TTC549 (cell line): ENCODE results near the gene GRM7.

ENCODE experiments used
- FAIRE-seq: peaks from 2 replicates; lab custom pipeline; 2012; peaks lifted over from hg19 to GRCh38; lab: Jason Lieb, UNC

Gene GRM7

DNA sequence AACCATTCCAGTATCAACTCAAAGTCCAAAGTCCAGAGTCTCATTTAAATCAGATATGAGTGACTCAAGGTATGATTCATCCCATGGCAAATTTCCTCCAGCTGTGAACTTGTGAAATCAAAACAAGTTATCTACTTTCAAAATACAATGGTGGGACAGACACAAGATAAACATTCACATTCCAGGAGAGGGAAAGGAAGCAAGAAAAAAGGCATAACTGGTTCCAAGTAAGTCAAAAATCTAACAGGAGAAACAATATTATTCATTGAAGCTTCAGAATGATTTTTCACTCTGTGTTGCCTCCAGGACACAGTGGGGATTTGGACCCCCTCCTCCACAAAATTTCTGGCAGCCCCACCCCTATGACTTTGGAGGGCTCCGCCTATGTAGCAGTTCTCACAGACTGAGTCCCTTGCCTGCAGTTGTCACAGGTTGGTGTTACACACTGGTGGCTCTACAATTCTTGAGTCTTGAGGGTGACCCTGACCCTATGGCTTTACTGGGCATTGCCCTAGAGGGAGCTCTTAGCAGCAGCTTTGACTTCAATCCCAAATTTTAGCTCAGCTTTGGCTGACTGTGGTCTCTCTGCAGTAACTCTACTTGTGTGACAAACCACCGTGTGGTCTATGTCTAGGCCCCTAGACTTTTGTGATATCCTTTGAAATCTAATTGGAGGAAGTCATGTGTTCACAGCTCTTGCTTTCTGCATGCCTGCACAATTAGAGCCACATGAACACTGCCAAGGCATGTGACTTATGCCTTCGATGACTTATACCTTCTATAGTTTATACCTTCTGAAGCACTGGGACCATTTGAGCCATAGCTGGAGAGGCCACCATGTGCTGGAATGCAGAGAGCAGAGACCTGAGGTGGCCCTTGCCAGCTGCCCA, 644.2 kb downstream of the GRM7 start:
- FAIRE-seq: no peak

DNA sequence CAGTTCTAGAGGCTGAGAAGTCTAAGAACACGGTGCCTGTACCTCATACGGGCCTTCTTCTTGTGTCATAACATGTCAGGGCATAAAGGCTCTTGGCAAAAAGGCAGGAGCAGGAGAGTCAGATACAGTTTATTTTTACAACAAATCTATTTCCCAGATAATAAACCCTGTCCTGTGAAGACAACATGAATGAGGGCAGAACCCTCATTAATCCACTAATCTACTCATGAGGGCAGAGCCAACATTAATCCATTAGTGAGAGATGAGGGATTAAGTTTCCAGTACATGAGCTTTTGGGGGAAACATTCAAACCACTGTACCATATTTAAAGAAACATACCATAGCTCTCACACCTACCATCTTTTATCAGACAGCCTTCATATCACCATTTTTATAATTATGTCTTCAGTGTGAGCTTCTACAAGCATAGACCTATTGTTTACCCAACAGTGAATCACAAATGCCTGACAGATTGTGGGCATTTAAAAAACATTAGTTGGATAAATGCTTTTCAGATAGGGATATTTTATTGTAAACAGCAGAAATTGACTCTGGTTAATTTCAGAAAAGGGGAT, 645.8 kb downstream of the GRM7 start:
- no peak for FAIRE-seq

DNA sequence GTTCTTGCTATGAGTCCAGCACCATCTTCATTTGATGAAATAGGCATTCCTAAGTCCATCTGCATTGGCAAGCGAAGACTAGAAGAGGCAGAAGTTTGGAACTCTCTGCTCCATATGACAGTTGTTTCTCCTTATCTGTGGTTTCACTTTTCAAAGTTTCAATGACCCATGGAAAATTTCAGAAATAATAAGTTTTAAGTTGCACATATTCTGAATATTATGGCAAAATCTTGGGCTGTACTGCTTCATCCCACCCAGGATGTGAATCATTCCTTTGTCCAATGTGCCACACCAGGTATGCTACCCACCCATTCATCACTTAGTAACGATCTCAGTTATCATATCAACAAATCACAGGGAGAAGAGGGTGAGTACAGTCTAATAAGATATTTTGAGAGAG, 647.9 kb downstream of the GRM7 start:
- FAIRE-seq: no peak

DNA sequence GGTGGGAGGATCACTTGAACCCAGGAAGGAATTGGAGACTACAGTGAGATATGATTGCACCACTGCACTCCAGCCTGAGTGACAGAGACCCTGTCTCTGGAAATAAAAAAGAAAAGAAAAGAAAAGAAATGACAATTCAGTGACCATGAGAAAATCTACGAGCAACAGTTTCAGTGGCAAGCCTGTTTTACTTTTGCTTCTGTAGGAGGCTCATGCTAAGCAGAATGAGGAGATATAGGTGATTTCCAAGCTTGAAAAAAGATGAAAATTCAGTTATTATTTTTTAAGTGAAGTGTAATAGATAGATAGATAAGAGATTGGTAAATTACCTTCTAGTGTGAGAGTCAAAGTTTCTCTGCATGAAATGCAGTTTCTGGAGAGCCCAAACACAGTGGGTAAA, 651.1 kb downstream of the GRM7 start:
- FAIRE-seq: no peak

DNA sequence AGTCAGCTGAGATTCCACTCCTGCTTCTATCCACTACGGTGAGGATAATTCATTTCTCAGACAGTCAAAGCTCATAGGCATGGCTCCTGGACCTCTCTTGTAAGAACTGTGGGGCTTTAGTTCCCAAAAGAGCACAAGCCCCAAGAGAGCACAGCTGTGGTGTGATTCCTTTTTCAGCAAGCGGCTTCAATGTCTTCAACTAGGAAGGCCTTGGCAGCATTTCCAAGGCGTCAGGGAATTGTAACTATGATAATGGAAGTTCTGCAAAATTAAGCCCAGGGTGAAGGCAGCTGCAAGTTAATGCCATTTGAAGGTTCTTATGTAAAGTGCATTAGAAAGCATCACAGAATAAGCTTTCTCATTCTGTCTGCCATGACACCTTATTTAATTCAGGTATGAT, 657.1 kb downstream of the GRM7 start:
- no peak for FAIRE-seq

DNA sequence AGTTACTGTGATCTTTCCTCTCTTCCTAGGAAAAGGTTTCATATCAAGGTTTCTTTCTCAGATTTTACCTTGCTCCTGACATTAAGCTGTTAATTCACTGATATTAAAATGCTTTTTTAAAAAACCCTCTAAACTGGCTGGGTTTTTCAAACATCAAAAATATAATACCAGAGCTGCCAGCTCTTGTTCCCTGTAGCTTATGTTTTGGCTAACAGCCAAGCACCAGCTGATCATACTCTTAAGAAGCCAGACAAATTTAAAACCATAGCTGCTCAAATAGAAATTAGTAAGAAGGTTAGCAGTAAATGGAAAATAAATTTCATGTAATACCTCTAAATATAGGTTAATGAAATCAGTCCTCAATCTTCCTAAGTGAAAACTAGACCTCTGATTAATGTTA, 657.5 kb downstream of the GRM7 start:
- no peak for FAIRE-seq

DNA sequence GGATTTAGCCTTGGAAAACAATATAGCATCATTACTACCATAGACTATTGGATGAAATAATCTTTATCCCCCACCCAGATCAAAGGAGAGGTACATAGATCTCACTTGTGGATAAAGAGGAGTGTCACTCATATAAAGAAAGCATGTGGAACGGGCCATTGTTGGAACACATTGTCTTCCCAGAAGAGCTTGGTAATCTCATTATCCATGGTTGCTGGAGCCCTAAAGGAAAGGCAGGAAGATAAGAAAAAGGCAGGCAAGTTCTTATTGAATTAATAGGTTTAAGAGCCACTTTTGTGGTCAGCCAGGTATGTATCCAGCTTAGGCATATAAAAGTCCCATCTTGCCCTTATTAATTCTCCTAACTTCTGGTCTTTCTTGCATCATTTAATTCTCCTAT, 659.1 kb downstream of the GRM7 start:
- FAIRE-seq: no peak

DNA sequence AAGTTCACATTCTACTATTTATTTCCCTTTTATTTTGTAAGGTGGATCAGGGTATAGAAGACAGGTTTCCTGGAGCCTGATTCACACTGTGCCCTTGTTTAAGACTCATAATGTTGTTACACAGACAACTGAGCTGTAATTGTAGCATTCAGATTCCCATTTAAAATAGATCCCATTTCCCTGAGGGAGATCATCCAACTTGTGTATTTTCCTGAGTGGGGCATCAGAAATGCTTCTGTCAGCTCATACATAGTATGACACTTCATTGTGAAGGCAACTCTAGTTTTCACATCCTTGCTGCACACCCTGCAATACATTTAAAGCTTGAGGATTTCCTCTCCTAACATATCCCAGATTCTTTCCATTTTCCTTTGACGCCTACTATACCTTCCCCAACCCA, 659.7 kb downstream of the GRM7 start:
- no peak for FAIRE-seq

DNA sequence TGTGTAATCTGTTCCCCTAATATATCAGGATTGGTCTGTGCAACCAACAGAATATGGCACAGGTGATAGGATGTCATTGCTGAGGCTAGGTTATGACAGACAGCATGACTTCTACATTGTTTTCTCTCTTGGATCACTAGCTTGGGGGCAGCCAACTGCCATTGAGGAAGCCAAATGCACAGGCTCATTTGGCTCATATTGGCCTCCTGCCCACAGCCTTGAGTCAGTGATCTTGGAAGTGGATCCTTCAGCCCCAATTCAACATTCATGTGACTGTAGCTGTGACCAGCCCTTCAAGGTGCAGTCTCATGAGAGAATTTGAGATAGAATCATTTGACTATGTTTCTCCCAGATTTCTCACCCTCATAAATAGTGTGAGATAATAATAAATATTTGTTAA, 675.6 kb downstream of the GRM7 start:
- FAIRE-seq: no peak

DNA sequence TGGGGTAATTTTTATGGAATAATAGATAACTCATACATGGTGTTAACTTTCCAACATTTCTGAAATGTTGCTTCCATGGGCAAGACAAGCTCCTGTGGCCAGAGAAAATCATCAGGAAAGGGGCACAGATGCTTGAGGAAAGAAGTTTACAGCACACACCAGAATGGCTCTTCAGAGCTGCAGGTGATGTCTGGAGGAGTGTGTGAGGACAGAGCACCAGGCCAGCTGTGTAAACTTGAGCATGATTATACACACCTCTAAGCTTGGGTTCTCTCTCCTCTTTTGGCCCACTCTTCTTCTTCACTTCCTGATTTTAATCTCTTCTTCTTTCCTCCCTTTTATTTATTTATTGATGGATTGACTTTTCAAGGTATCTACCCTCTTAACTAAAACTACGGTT, 676.0 kb downstream of the GRM7 start:
- FAIRE-seq: no peak

DNA sequence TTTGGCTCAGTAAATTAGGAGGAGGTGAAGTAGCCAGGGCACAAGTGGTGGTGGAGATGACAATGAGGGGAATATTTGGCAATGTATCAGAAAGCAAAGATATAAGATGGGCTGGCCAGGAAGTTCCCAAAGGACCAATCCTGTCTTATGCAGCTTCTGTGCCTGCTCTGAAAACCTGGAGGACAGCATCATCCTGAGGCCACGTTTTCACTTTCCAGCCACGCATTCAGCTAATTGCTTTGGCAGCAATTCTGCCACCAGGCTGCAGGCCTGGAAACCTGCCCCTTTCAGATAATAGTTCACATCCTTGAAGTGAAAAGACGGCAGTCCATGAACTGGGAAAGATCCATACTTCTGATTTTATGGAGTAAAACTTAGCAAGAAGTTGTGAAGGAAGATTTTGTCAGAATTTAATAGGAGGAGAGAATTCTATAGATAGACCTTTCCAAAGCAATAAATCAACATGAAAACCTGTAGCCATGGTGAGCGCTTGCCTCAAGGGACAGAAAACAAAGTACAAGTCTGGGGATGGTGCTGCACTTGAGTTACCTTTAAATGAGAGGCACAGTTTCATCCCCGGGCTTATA, 682.5 kb downstream of the GRM7 start:
- FAIRE-seq: no peak

DNA sequence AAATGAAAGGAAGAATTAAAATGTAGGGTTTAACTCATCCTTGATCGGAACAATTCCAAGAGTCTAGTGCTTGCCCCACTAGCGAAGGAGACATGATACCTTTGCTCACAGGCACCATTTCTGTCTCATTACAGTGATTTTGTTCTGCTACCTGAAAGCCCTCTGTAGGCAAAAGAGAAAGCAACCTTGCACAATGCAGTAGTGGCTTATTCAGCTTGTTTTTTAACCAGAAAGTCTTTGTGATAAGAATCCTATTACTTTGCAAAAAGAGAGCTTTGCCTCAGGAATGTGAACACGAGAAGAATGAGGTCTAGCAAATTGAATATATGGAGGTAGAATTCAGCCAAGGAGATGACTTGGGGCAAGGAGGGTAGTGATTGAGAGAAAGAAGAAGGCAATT, 684.4 kb downstream of the GRM7 start:
- FAIRE-seq: no peak

DNA sequence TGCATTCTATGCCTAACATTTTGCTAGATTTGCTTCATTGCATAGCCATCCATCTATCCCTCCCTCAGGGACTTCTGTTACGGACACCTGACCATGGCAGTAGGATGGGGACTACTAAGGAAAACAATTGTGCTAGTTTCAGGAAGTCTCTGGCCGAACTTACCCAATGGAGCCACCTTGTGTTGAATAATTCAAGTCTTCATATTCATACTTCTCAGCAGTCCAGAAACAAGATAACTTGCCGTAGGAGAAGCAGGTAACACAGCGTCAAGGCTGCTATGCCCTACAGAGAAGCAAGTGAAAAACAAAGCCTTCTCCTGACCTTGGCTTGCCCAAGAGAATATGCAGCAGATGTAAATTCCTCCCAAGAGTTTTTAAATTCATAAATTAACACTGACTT, 685.3 kb downstream of the GRM7 start:
- no peak for FAIRE-seq

DNA sequence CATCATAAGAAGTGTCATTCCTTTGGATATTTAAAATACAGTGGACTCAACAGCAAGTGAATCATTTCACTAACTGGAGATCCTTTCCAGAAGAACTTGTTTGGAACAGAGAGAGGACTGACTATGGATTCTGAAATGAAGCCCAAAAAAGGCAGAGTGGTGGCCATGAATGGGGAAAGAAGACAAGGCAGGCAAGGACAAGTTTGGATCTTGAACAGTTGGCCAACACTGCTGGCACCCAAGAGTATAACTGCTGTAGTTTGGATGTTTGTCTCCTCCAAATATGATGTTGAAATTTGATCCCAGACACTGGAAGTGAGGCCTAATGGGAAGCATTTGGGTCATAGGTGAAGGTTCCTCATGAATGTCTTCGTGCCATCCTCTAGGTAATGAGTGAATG, 686.9 kb downstream of the GRM7 start:
- FAIRE-seq: no peak

DNA sequence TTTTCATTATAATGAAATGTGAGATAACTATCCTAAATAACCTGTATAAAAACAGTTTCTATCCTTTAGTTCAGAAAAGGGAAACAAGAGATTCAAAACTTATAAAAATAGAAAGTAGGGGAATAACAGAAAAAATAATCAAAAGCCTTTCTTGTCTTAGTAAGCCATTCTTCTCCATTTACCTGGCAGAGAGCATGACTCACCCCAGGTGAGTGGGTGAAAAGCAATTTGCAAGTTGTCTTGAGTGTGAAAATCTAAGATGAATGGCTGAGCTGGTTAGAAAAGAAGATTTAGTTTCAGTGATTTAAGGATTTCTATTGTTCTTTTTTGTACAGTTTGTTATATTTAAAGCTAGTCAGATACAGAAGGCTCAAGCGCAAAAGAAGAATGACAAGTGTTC, 702.0 kb downstream of the GRM7 start:
- no peak for FAIRE-seq

DNA sequence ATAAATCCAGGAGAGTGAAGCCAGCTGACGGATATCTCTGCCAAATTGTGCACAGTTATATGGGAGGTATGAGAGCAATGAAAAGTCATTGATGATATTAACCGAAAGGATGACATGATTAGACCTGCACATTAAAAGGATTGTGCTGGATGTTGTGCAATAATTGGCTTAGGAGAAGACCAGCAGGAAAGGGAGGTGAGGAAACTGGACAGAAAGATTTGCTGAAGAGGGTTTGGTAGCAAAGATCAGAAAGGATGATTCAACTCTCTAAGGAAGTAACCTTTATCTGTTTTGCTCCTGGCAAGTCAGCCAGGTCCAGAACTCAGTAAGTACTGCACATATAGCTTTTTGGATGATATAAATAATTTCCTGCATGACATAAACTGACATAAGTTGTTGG, 704.7 kb downstream of the GRM7 start:
- FAIRE-seq: no peak

DNA sequence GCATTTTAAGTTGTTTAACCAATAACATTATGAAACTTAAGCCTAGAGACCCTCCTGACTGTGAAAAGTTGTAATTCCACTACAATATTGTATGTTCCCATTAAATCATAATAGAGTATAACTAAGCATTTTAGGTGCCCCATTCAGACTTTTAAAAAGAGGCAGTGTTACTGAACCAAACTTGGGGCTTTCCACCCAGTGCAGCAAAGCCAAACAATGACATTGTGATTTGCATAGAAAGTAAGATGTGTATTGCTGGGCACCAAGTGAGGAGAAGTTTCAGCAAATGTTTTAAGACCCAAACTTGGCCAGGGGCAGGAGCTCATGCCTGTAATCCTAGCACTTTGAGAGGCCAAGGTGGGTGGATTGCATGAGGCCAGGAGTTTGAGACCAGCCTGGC, 706.2 kb downstream of the GRM7 start:
- no peak for FAIRE-seq

DNA sequence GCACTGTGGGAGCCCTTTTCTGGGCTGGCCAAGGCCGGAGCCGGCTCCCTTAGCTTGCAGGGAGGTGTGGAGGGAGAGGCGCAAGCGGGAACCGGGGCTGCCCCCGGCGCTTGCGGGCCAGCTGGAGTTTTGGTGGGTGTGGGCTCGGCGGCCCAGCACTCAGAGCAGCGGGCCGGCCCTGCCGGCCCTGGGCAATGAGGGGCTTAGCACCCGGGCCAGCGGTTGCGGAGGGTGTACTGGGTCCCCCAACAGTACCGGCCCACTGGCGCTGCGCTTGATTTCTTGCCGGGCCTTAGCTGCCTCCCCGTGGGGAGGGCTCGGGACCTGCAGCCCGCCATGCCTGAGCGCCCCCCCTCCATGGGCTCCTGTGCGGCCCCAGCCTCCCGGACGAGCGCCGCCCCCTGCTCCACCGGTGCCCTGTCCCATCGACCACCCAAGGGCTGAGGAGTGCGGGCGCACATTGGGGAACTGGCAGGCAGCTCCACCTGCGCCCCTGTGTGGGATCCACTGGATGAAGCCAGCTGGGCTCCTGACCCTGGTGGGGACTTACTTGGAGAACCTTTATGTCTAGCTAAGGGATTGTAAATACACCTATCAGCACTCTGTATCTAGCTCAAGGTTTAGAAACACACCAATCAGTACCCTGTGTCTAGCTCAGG, 707.7 kb downstream of the GRM7 start:
- no peak for FAIRE-seq

DNA sequence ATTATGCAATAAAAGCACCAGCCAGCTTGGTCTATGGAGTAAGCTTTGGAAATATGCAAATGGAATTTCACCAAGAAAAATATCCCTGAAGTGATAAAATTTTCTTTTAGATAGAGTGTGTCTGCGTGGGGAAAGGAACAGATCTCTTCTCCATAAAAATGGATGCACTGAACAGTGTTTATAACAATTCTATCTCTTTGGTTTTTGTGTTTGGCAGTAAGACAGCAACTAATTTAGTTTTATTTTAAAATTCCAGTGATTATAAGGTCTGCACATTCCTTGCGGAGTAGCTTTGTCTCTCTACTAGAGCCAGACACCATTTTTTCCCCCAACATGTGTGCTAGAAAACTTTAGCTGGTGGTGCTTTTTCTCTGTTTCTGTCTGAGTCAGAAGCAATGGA, 712.4 kb downstream of the GRM7 start:
- no peak for FAIRE-seq

DNA sequence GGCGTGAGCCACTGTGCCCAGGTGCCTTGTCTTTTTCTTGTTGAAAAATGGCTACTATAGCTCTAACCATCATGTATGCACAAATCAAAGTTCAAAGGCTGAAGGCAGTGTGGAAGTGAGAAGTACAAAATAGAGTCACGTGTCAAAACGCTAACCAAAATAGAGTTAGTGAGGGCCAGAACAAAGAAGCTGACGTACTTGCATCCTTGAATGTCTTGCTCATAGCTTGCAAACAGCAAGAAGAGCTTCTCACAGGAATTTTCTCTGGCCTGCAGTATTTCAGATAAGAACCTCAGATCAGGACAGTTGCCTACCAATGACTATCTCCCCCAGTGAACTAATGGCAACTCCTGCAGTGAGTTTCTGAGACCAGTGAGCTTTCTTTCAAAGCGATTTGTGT, 713.5 kb downstream of the GRM7 start:
- FAIRE-seq: no peak

DNA sequence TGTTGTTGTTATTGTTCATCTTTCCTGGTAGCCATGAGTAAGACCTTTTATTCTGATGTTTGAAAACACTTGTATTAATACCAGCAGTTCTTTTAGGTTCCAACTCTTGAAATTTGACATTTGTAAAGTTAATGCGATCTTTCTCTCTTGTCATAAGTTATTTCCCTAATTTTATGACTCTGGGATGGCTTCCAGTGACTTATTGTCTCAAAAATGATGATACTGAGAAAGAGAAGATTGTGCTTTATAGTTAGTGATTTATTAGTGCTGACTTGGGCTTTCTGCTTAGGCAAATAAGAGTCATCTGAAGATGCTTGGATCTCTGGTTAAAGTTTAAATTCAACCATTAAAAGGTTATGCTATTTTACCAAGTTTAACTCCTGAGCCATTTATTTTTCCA, 715.2 kb downstream of the GRM7 start:
- FAIRE-seq: no peak

DNA sequence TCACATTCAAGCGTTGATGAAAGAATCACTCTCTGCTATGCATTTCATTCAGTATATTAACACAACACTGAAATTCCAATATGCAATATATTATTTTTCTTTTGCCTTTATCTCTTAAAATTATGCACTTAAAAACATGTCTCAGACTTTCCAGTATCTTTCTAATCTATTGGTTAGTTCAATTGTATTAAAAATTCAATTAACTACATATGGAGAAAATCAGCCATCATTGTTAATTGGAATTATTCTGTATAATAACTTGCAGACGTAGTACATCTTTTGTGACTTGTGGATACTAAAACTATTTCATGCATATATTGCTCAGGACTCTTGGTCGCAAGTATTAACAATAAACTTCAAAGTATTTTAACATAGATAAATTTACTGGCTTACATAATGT, 715.6 kb downstream of the GRM7 start:
- no peak for FAIRE-seq

DNA sequence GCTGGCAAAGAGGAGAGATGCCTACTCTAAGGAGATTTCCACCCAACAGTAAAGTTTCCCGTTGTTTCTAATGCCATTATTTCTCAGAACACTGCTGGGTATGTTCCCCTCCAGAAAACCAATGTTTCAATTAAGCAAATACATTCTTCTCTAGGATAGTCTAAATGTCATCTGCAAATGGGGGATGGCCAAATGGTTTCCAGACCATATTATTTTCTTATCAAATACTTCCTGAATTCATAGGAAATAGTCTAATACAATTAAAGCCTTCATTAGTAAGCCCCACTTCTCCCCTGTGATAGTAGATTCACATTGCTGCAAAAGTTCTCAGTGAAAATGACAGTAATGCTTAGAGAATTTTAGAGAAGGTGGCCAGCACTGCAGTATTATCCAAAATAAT, 716.6 kb downstream of the GRM7 start:
- FAIRE-seq: no peak
